SK-N-MC (cell line): Measurements from ENCODE around the gene ELAVL3.

Experiments
- DNase-seq: peaks from one replicate; pipeline ENCODE4 v3.0.0-alpha.2; 2011; ENCODE audit warnings: low read depth, low spot score
- H3K27ac ChIP-seq: fragments of 200-600 bp; sonication (generic); 2 replicates; pipeline ENCODE4 v1.5.1; 2016; ENCODE audit warnings: mixed run types
- H3K36me3 ChIP-seq: fragments of 200-600 bp; sonication (generic); 2 replicates; pipeline ENCODE4 v1.6.1; 2017; ENCODE audit warnings: antibody characterized with exemption, low read length, mixed read lengths; ENCODE audit not compliant: insufficient read depth
- H3K4me3 ChIP-seq: fragments of 200-600 bp; sonication (generic); 2 replicates; pipeline ENCODE4 v1.5.1; 2016
- H3K9ac ChIP-seq: fragments of 200-600 bp; sonication (generic); 2 replicates; pipeline ENCODE4 v1.8.0; 2017; ENCODE audit warnings: mixed run types, mixed read lengths; ENCODE audit not compliant: insufficient read length
- H3K9me3 ChIP-seq: fragments of 200-600 bp; sonication (generic); 2 replicates; pipeline ENCODE4 v1.6.1; 2017; ENCODE audit warnings: low read depth, mild to moderate bottlenecking, antibody characterized with exemption, low read length, moderate library complexity, mixed read lengths
- EZH2 ChIP-seq: fragments of 200-600 bp; sonication (generic); IDR thresholded peaks from one replicate; pipeline ENCODE4 v1.6.1; 2017; ENCODE audit warnings: antibody characterized with exemption
- FOXP2 ChIP-seq: optimal IDR thresholded peaks from 2 replicates; pipeline ENCODE3; 2011; ENCODE audit warnings: mild to moderate bottlenecking, moderate library complexity; ENCODE audit not compliant: insufficient read depth; ENCODE audit errors: extremely low read length, control extremely low read depth
- POLR2AphosphoS5 ChIP-seq: IDR thresholded peaks from 2 replicates; pipeline ENCODE4 v1.6.1; 2012; ENCODE audit warnings: mild to moderate bottlenecking, low read depth, low read length, borderline replicate concordance

ELAVL3 gene

DNA sequence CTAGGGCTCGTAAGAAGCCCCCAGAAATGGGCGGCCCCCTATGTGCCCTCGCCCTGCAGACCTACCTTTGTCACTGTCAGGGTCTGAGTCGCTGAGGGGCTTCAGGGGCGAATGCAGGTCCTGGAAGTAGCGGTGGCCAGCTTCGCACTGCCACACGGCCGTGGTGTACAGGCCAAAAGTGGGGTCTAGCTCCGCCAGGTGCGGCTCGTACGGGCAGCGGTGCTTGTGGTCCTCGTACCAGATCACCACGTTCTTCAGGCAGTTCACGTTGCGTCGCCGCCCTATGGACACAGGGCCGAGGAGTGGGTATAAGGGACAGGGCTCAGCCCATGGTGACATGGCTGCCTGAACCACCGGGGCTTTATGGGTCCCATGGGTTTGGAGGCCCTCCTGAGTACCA, 15.0 kb upstream of the ELAVL3 start:
- Histone ChIP-seq H3K9me3 (no peaks in the 10 kb centered on the region), H3K4me3 (no peak overlapping the region), H3K27ac (no peak overlapping the region), H3K9ac (no peak overlapping the region), H3K36me3 (no peaks in the 10 kb centered on the region)
- TF ChIP-seq FOXP2 (no peak), POLR2AphosphoS5 (no peak)
- DNase-seq, result no peak

DNA sequence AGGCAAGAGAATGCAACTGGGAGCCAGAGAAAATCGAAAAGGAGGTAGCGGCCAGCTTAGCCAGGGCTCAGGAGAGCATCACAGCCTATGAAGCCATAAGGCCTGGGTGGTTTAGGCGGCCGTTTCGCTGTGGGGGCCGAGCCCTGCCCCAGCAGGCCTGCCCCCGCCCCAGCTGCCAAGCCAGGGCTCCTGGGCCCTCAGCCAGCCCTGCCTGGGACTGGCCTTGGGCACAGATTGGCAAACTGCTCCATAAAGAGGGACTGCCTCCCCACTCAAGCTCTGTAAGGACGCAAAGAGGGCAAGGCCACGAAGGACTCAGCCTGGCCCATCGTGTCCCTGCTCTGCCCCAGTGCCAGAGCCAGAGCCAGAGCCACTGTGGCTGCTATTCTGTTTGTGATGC, 14.6 kb upstream of the ELAVL3 start:
- no peak for TF ChIP-seq EZH2
- no peaks in the 10 kb centered on the region for H3K36me3 ChIP-seq
- H3K4me3 ChIP-seq, result no peak overlapping the region
- H3K9ac ChIP-seq, result no peak overlapping the region
- no peak overlapping the region for H3K27ac ChIP-seq
- DNase-seq, result no peak
- no peaks in the 10 kb centered on the region for H3K9me3 ChIP-seq

- Histone ChIP-seq H3K9ac (no peak overlapping the region), H3K27ac (no peak overlapping the region), H3K9me3 (no peaks in the 10 kb centered on the region), H3K36me3 (no peaks in the 10 kb centered on the region), H3K4me3 (no peak overlapping the region)
- TF ChIP-seq EZH2 (no peak), FOXP2 (no peak), POLR2AphosphoS5 (no peak)
- no peak for DNase-seq
Observed at GRCh38 chr19:11494634-11495285, 13.9 kb upstream of the ELAVL3 start.

DNA sequence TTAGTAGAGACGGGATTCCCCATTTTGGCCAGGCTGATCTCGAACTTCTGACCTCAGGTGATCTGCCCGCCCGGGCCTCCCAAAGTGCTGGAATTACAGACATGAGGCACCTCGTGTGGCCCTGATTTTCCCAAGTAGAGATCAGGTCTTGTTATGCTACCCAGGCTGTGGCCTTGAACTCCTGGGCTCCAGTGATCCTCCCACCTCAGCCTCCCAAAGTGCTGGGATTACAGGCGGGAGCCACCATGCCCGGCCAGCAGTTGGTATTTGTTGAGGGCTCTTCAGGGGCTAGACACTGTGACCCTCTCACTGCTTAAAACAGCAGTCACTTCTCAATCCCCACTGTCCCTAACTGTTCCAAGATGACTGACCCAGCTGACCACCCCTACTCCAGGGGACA, 8.5 kb upstream of the ELAVL3 start:
- no peak for TF ChIP-seq FOXP2
- no peak for TF ChIP-seq POLR2AphosphoS5
- TF ChIP-seq EZH2, result no peak
- Histone ChIP-seq H3K9me3 (no peaks in the 10 kb centered on the region), H3K27ac (no peak overlapping the region), H3K9ac (no peak overlapping the region), H3K36me3 (no peaks in the 10 kb centered on the region), H3K4me3 (no peak overlapping the region)
- no peak for DNase-seq

DNA sequence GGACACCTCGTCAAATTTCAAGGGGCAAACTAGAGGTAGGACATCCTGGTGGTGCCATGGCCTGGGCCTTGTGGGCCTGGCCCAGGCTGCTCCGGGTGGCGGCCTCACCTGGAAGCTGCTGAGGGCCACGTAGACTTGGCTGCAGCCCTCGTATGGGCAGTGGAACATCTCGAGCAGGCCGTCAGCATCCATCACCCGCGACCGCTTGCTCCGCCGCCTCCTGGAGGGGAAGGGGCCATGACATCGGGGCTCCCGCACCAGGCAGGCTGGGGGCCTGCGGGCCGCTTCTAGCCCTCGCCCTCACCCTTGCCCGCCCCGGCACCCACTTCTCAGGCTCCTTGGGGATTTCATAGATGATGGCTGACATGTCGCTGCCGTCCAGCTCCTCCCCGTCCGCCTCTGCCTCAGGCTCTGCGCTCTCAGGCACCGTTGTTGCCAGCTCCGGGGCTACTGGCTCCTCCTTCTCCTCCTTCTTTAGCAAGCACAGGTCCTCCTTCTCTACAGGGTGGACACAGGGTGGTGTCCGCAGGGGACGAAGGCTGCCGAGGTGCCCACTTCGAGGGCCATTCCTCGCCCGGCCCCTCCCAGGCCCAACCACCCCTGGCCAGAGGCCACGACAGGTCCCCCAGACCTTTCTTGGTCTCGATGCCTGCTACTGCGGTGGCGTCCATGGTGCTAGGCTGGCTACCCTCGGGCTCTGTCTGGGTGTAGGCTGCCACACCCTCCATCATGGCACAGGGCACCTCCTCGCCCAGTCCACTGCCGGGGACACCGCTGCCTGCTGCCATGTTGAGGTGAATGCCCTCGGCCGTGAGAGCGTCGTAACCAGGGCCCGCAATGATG, 6.0 kb upstream of the ELAVL3 start:
- Histone ChIP-seq H3K27ac (no peak overlapping the region), H3K9ac (no peak overlapping the region), H3K36me3 (no peaks in the 10 kb centered on the region), H3K9me3 (no peaks in the 10 kb centered on the region), H3K4me3 (no peak overlapping the region)
- TF ChIP-seq EZH2 (no peak), POLR2AphosphoS5 (no peak), FOXP2 (no peak)
- DNase-seq, result no peak

- TF ChIP-seq EZH2 (no peak), POLR2AphosphoS5 (no peak)
- H3K36me3 ChIP-seq, result no peaks in the 10 kb centered on the region
- H3K27ac ChIP-seq, result no peak overlapping the region
- no peak overlapping the region for H3K4me3 ChIP-seq
- no peak for DNase-seq
- H3K9ac ChIP-seq, result no peak overlapping the region
- H3K9me3 ChIP-seq, result no peaks in the 10 kb centered on the region
Observed at GRCh38 chr19:11485245-11485837, 4.5 kb upstream of the ELAVL3 start.

- no peak for DNase-seq
- H3K9me3 ChIP-seq, result no peaks in the 10 kb centered on the region
- H3K9ac ChIP-seq, result no peak overlapping the region
- H3K27ac ChIP-seq, result no peak overlapping the region
- H3K36me3 ChIP-seq, result no peaks in the 10 kb centered on the region
- no peak for TF ChIP-seq FOXP2
- TF ChIP-seq POLR2AphosphoS5, result no peak
- TF ChIP-seq EZH2, result no peak
- no peak overlapping the region for H3K4me3 ChIP-seq
Observed at GRCh38 chr19:11483366-11484111, 2.7 kb upstream of the ELAVL3 start.

GRCh38 chr19:11482384-11483050, 1.7 kb upstream of the ELAVL3 start:
- Histone ChIP-seq H3K27ac (no peak overlapping the region), H3K9ac (peak overlapping the region; percentile 61), H3K36me3 (no peaks in the 10 kb centered on the region)

More at GRCh38 chr19:11482384-11483050, 1.7 kb upstream of the ELAVL3 start:
- no peak for TF ChIP-seq EZH2
- peak; percentile 16 for TF ChIP-seq FOXP2
- peak; percentile 33; the same call in 1 of the 2 replicates for TF ChIP-seq POLR2AphosphoS5
- H3K4me3 ChIP-seq, result peak overlapping the region; percentile 88
- DNase-seq, result no peak
- H3K9me3 ChIP-seq, result no peaks in the 10 kb centered on the region
